Stomach (tissue), 4 donors: ENCODE data around the gene SAMD3.

ENCODE experiments used
- CTCF ChIP-seq, 7 experiments: fragments of 450-650 bp in 4 of 7; fragments of 200-600 bp in 3 of 7; sonication (generic) in 3 of 7; IDR thresholded peaks; one replicate each; pipeline ENCODE4 v1.5.1; 2016 to 2019; ENCODE audit warnings: antibody characterized with exemption in 7 of 7, control low read depth in 2 of 7, mild to moderate bottlenecking in 1 of 7
- EP300 ChIP-seq: sonication (generic); formaldehyde crosslinking; IDR thresholded peaks from one replicate; pipeline ENCODE4 v1.6.1; 2017; ENCODE audit warnings: antibody characterized with exemption
- POLR2A ChIP-seq, 4 donors: fragments of 450-650 bp; IDR thresholded peaks; one replicate each; pipeline ENCODE4 v1.6.1; 2016; ENCODE audit warnings: antibody characterized with exemption in 4 of 4, control low read depth in 2 of 4, mild to moderate bottlenecking in 1 of 4, moderate library complexity in 1 of 4

- TF ChIP-seq CTCF (IDR thresholded peaks at IDR 0.05) (no peak), EP300 (no peak), POLR2A (IDR thresholded peaks at IDR 0.05) (no peak)
These were observed 6.9 kb upstream of the SAMD3 start for GRCh38 chr6:130229645-130230044.
